ENCODE measurements around the gene YIPF5.

YIPF5 gene

GRCh38 chr5:144156767-144157171 is 13.7 kb downstream of the YIPF5 start:
- Mint-ChIP-seq H3K36me3 (peaks cover 3% of the 10 kb centered on the region), H3K4me1 (no peaks in the 10 kb centered on the region), H3K4me3 (no peak overlapping the region), H3K9me3 (no peaks in the 10 kb centered on the region), H3K27me3 (no peaks in the 10 kb centered on the region), H3K27ac (peak overlapping the region; percentile 38)
- no peak for DNase-seq (ENCODE audit: low spot score in 2 of 2)
- ATAC-seq (ENCODE audit: low read depth) = no peak

- DNase-seq (ENCODE audit: low spot score in 2 of 2) = no peak
- no peaks in the 10 kb centered on the region for H3K27me3 Mint-ChIP-seq
- no peak overlapping the region for H3K4me3 Mint-ChIP-seq
- H3K27ac Mint-ChIP-seq = no peak overlapping the region
- no peak for ATAC-seq (ENCODE audit: low read depth)
- no peaks in the 10 kb centered on the region for H3K36me3 Mint-ChIP-seq
- H3K4me1 Mint-ChIP-seq = no peaks in the 10 kb centered on the region
- no peaks in the 10 kb centered on the region for H3K9me3 Mint-ChIP-seq
Observed at GRCh38 chr5:144151026-144151425, 19.4 kb downstream of the YIPF5 start.

- H3K27ac Mint-ChIP-seq = no peak overlapping the region
- no peaks in the 10 kb centered on the region for H3K9me3 Mint-ChIP-seq
- H3K36me3 Mint-ChIP-seq = no peaks in the 10 kb centered on the region
- ATAC-seq (ENCODE audit: low read depth) = no peak
- peaks cover 5% of the 10 kb centered on the region for H3K27me3 Mint-ChIP-seq
- no peak for DNase-seq (ENCODE audit: low spot score in 2 of 2)
- H3K4me3 Mint-ChIP-seq = no peak overlapping the region
- peaks cover 14% of the 10 kb centered on the region for H3K4me1 Mint-ChIP-seq
Observed at GRCh38 chr5:144144956-144145751, 25.3 kb downstream of the YIPF5 start.

GRCh38 chr5:144143625-144144024 is 26.8 kb downstream of the YIPF5 start:
- DNase-seq (ENCODE audit: low spot score in 2 of 2) (no peak), ATAC-seq (ENCODE audit: low read depth) (no peak)
- H3K9me3 Mint-ChIP-seq = no peaks in the 10 kb centered on the region
- H3K36me3 Mint-ChIP-seq = no peaks in the 10 kb centered on the region
- no peak overlapping the region for H3K27ac Mint-ChIP-seq
- H3K4me3 Mint-ChIP-seq = no peak overlapping the region
- peaks cover 14% of the 10 kb centered on the region for H3K4me1 Mint-ChIP-seq
- peaks cover 5% of the 10 kb centered on the region for H3K27me3 Mint-ChIP-seq

GRCh38 chr5:144142824-144143162 is 27.7 kb downstream of the YIPF5 start:
- ATAC-seq (ENCODE audit: low read depth) (peak; percentile 43), DNase-seq (ENCODE audit: low spot score in 2 of 2) (no peak)
- H3K9me3 Mint-ChIP-seq = no peaks in the 10 kb centered on the region
- H3K4me3 Mint-ChIP-seq = no peak overlapping the region
- peaks cover 5% of the 10 kb centered on the region for H3K27me3 Mint-ChIP-seq
- peaks cover 14% of the 10 kb centered on the region for H3K4me1 Mint-ChIP-seq
- no peak overlapping the region for H3K27ac Mint-ChIP-seq
- H3K36me3 Mint-ChIP-seq = no peaks in the 10 kb centered on the region

GRCh38 chr5:144142139-144142823 is 28.2 kb downstream of the YIPF5 start:
- peaks cover 6% of the 10 kb centered on the region for H3K27me3 Mint-ChIP-seq
- ATAC-seq (ENCODE audit: low read depth) = peak; percentile 88
- H3K4me1 Mint-ChIP-seq = peaks cover 14% of the 10 kb centered on the region
- peak in 1 of 2 donors; percentile 4 for DNase-seq (ENCODE audit: low spot score in 2 of 2)
- no peak overlapping the region for H3K27ac Mint-ChIP-seq
- H3K4me3 Mint-ChIP-seq = peak overlapping the region; percentile 21
- H3K36me3 Mint-ChIP-seq = no peaks in the 10 kb centered on the region
- no peaks in the 10 kb centered on the region for H3K9me3 Mint-ChIP-seq

GRCh38 chr5:144141585-144141984 is 28.9 kb downstream of the YIPF5 start:
- H3K4me1 Mint-ChIP-seq = peaks cover 14% of the 10 kb centered on the region
- peaks cover 6% of the 10 kb centered on the region for H3K27me3 Mint-ChIP-seq
- ATAC-seq (ENCODE audit: low read depth) (no peak), DNase-seq (ENCODE audit: low spot score in 2 of 2) (no peak)
- H3K9me3 Mint-ChIP-seq = no peaks in the 10 kb centered on the region
- no peak overlapping the region for H3K27ac Mint-ChIP-seq
- H3K4me3 Mint-ChIP-seq = no peak overlapping the region
- no peaks in the 10 kb centered on the region for H3K36me3 Mint-ChIP-seq

GRCh38 chr5:144139586-144139985 is 30.9 kb downstream of the YIPF5 start:
- Mint-ChIP-seq H3K27me3 (peaks cover 8% of the 10 kb centered on the region), H3K4me3 (no peak overlapping the region), H3K4me1 (peaks cover 14% of the 10 kb centered on the region), H3K36me3 (no peaks in the 10 kb centered on the region), H3K9me3 (no peaks in the 10 kb centered on the region), H3K27ac (no peak overlapping the region)
- no peak for DNase-seq (ENCODE audit: low spot score in 2 of 2)
- no peak for ATAC-seq (ENCODE audit: low read depth)

- no peak overlapping the region for H3K4me3 Mint-ChIP-seq
- no peak for ATAC-seq (ENCODE audit: low read depth)
Observed at GRCh38 chr5:144135113-144135762, 35.2 kb downstream of the YIPF5 start.

GRCh38 chr5:144134194-144134826 is 36.1 kb downstream of the YIPF5 start:
- H3K27me3 Mint-ChIP-seq = peaks cover 3% of the 10 kb centered on the region
- H3K4me3 Mint-ChIP-seq = no peak overlapping the region
- H3K36me3 Mint-ChIP-seq = no peaks in the 10 kb centered on the region
- H3K4me1 Mint-ChIP-seq = peaks cover 3% of the 10 kb centered on the region
- no peaks in the 10 kb centered on the region for H3K9me3 Mint-ChIP-seq
- DNase-seq (ENCODE audit: low spot score in 2 of 2) (no peak), ATAC-seq (ENCODE audit: low read depth) (no peak)
- H3K27ac Mint-ChIP-seq = no peak overlapping the region

More at GRCh38 chr5:144135113-144135762, 35.2 kb downstream of the YIPF5 start:
- H3K9me3 Mint-ChIP-seq = no peaks in the 10 kb centered on the region
- DNase-seq (ENCODE audit: low spot score in 2 of 2) = no peak
- H3K27ac Mint-ChIP-seq = no peak overlapping the region
- peaks cover 3% of the 10 kb centered on the region for H3K4me1 Mint-ChIP-seq
- peaks cover 3% of the 10 kb centered on the region for H3K27me3 Mint-ChIP-seq
- no peaks in the 10 kb centered on the region for H3K36me3 Mint-ChIP-seq

- Mint-ChIP-seq H3K9me3 (no peaks in the 10 kb centered on the region), H3K4me3 (no peak overlapping the region), H3K27me3 (peaks cover 3% of the 10 kb centered on the region), H3K4me1 (peaks cover 3% of the 10 kb centered on the region), H3K36me3 (no peaks in the 10 kb centered on the region), H3K27ac (no peak overlapping the region)
- DNase-seq (ENCODE audit: low spot score in 2 of 2) = no peak
- ATAC-seq (ENCODE audit: low read depth) = no peak
Observed at GRCh38 chr5:144133050-144133633, 37.3 kb downstream of the YIPF5 start.

- Mint-ChIP-seq H3K27ac (no peak overlapping the region), H3K27me3 (peaks cover 1% of the 10 kb centered on the region), H3K4me1 (peaks cover 3% of the 10 kb centered on the region), H3K36me3 (no peaks in the 10 kb centered on the region), H3K9me3 (no peaks in the 10 kb centered on the region), H3K4me3 (no peak overlapping the region)
- ATAC-seq (ENCODE audit: low read depth) (no peak), DNase-seq (ENCODE audit: low spot score in 2 of 2) (no peak)
Observed at GRCh38 chr5:144131261-144131660, 39.2 kb downstream of the YIPF5 start.

- Mint-ChIP-seq H3K36me3 (no peaks in the 10 kb centered on the region), H3K4me1 (peaks cover 3% of the 10 kb centered on the region), H3K27ac (no peak overlapping the region)
Observed at GRCh38 chr5:144130306-144130705, 40.2 kb downstream of the YIPF5 start.

GRCh38 chr5:144128844-144129243 is 41.6 kb downstream of the YIPF5 start:
- Mint-ChIP-seq H3K27ac (no peak overlapping the region), H3K4me3 (no peak overlapping the region), H3K9me3 (no peaks in the 10 kb centered on the region), H3K27me3 (peaks cover 7% of the 10 kb centered on the region), H3K36me3 (no peaks in the 10 kb centered on the region), H3K4me1 (peaks cover 3% of the 10 kb centered on the region)
- DNase-seq (ENCODE audit: low spot score in 2 of 2) (no peak), ATAC-seq (ENCODE audit: low read depth) (no peak)

More at GRCh38 chr5:144130306-144130705, 40.2 kb downstream of the YIPF5 start:
- no peak overlapping the region for H3K4me3 Mint-ChIP-seq
- DNase-seq (ENCODE audit: low spot score in 2 of 2) (no peak), ATAC-seq (ENCODE audit: low read depth) (no peak)
- peaks cover 2% of the 10 kb centered on the region for H3K27me3 Mint-ChIP-seq
- no peaks in the 10 kb centered on the region for H3K9me3 Mint-ChIP-seq

Data from memory B cell (primary cell).